Choroid plexus epithelial cell (primary cell): ENCODE data around the gene PABPN1.
A peak's percentile ranks its signal among the peaks of the same experiment; 100 is the strongest.
"Not testable (repeated sequence)": the region's sequence is repeated elsewhere in the genome, so short reads cannot be mapped to it uniquely, and the experiment has no call there.

Experiments used
- DNase-seq: peaks from one replicate; pipeline ENCODE4 v3.0.0-alpha.2; 2010; ENCODE audit warnings: low read depth
- H3K4me3 ChIP-seq: 2 replicates; pipeline ENCODE4 v1.5.1; 2011; ENCODE audit warnings: low read depth, mild to moderate bottlenecking, control low read depth, low read length, moderate library complexity
- TF ChIP-seq, protein P1 (sequence below): conservative IDR thresholded peaks from 2 replicates; pipeline ENCODE4 v1.5.1; 2011; ENCODE audit warnings: low read depth, mild to moderate bottlenecking, control low read depth, inconsistent platforms, low read length, moderate library complexity

PABPN1 gene

DNA sequence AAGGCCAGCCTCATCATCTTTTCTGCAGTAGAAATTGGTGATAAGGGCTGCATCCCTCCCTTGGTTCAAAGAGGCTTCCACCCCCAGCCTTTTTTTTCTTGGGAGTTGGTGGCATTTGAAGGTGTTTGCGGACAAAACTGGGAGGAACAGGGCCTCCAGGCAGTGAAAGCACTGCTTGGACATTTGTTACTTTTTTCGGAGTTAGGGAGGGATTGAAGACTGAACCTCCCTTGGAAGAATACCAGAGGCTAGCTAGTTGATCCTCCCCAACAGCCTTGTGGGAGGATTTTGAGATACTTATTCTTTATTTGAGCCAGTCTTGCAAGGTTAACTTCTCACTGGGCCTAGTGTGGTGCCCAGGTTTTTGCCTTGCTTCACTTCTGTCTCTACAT, 3.2 kb downstream of the PABPN1 start:
- no peak overlapping the region for H3K4me3 ChIP-seq
- TF ChIP-seq, protein P1, sequence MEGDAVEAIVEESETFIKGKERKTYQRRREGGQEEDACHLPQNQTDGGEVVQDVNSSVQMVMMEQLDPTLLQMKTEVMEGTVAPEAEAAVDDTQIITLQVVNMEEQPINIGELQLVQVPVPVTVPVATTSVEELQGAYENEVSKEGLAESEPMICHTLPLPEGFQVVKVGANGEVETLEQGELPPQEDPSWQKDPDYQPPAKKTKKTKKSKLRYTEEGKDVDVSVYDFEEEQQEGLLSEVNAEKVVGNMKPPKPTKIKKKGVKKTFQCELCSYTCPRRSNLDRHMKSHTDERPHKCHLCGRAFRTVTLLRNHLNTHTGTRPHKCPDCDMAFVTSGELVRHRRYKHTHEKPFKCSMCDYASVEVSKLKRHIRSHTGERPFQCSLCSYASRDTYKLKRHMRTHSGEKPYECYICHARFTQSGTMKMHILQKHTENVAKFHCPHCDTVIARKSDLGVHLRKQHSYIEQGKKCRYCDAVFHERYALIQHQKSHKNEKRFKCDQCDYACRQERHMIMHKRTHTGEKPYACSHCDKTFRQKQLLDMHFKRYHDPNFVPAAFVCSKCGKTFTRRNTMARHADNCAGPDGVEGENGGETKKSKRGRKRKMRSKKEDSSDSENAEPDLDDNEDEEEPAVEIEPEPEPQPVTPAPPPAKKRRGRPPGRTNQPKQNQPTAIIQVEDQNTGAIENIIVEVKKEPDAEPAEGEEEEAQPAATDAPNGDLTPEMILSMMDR, result no peak
- no peak for DNase-seq

- H3K4me3 ChIP-seq, result no peak overlapping the region
- no peak for DNase-seq
- TF ChIP-seq, protein P1, result no peak
These were observed 3.7 kb downstream of the PABPN1 start for GRCh38 chr14:23324993-23325392.

GRCh38 chr14:23325746-23326145, 4.5 kb downstream of the PABPN1 start:
- not testable (repeated sequence) for DNase-seq, H3K4me3 ChIP-seq

GRCh38 chr14:23326491-23327332, 5.5 kb downstream of the PABPN1 start:
- H3K4me3 ChIP-seq, result no peak overlapping the region
- no peak for DNase-seq
- TF ChIP-seq, protein P1, result no peak

GRCh38 chr14:23327947-23328744, 6.9 kb downstream of the PABPN1 start:
- no peak overlapping the region for H3K4me3 ChIP-seq
- DNase-seq, result peak; percentile 88
- TF ChIP-seq, protein P1, result peak; percentile 88

GRCh38 chr14:23335623-23336022, 14.4 kb downstream of the PABPN1 start:
- no peak overlapping the region for H3K4me3 ChIP-seq
- no peak for DNase-seq
- TF ChIP-seq, protein P1, result no peak

- TF ChIP-seq, protein P1, result no peak
- no peak for DNase-seq
- H3K4me3 ChIP-seq, result no peak overlapping the region
These were observed 18.4 kb downstream of the PABPN1 start for GRCh38 chr14:23339506-23340268.
